ENCODE results near the gene CD80.

- TF ChIP-seq POLR2AphosphoS5 (IDR thresholded peaks at IDR 0.05; ENCODE audit: borderline replicate concordance, low read depth, low read length): no peak
- no peak for TF ChIP-seq EZH2 (IDR thresholded peaks at IDR 0.05)
- no peak for TF ChIP-seq FOXP2 (optimal IDR thresholded peaks at IDR 0.05; ENCODE audit: control extremely low read depth, extremely low read length, insufficient read depth)
Measured at GRCh38 chr3:119608405-119609000, 49.1 kb upstream of the CD80 start.

Data from SK-N-MC (cell line).